Spinal cord (tissue), 10 donors: ENCODE measurements around the gene SSNA1. TPM values are rescaled to one million over a fixed set of nuclear protein-coding genes. Genes with fewer than 3 reads are reported as not detected.

ENCODE experiments used
- DNase-seq, 6 donors: peaks; one replicate each; pipeline versions ENCODE4 v3.0.0 to v3.0.0-alpha.2; 2013 to 2015; ENCODE audit warnings: low spot score in 6 of 6, low read depth in 4 of 6
- H3K27ac ChIP-seq: one replicate; pipeline ENCODE4 v1.5.1; 2013; ENCODE audit warnings: low read depth, low read length, control low read depth
- H3K27me3 ChIP-seq: one replicate; pipeline ENCODE4 v1.6.1; 2013; ENCODE audit warnings: low read length; ENCODE audit not compliant: control insufficient read depth, insufficient read depth
- H3K36me3 ChIP-seq: one replicate; pipeline ENCODE4 v1.6.1; 2013; ENCODE audit warnings: low read length; ENCODE audit not compliant: control insufficient read depth, insufficient read depth
- H3K4me1 ChIP-seq: one replicate; pipeline ENCODE4 v1.6.1; 2013; ENCODE audit warnings: low read length; ENCODE audit not compliant: control insufficient read depth, insufficient read depth
- H3K4me3 ChIP-seq: one replicate; pipeline ENCODE4 v1.5.1; 2013; ENCODE audit warnings: low read depth, low read length, control low read depth
- H3K9me3 ChIP-seq: one replicate; pipeline ENCODE4 v1.6.1; 2013; ENCODE audit warnings: low read length; ENCODE audit not compliant: control insufficient read depth, insufficient read depth
- WGBS: methylation state at CpG from one replicate; pipeline ENCODE4 v1.1.5; 2013; ENCODE audit warnings: missing lambda C conversion rate; ENCODE audit not compliant: insufficient coverage; 5-methylcytosine and 5-hydroxymethylcytosine counted together
- polyA plus RNA-seq, 2 donors: library from polyadenylated mRNA; unstranded; fragments of 120-200 nt; gene quantifications; one replicate each; pipeline ENCODE4 v1.2.1, GENCODE V29; 2013; ENCODE audit not compliant: insufficient read length in 2 of 2
- total RNA-seq, 2 donors: library from RNA; depleted of rRNA in 1 of 2; stranded (reverse); fragments of 120-200 nt in 1 of 2; fragments of >200 nt in 1 of 2; gene quantifications; one replicate each; pipeline versions ENCODE4 v1.2.3 to v1.2.4, GENCODE V29; 2013 to 2014
- donor health status: healthy.

SSNA1 gene
- total and polyA plus RNA-seq, 4 donors: 28.1 to 66.9 (median 58.8) TPM

GRCh38 chr9:137168573-137168903 is 19.9 kb upstream of the SSNA1 start:
- Histone ChIP-seq H3K27ac (no peak overlapping the region), H3K27me3 (peaks cover 45% of the 10 kb centered on the region), H3K4me1 (peaks cover 25% of the 10 kb centered on the region), H3K4me3 (no peak overlapping the region), H3K9me3 (no peaks in the 10 kb centered on the region), H3K36me3 (peaks cover 35% of the 10 kb centered on the region)
- peak in 3 of 6 donors; percentile 19 to 86 (median 58) for DNase-seq
- under 1% methylated on average over 36 of the region's 36 CpGs for WGBS

GRCh38 chr9:137168904-137169856 is 19.3 kb upstream of the SSNA1 start:
- peak in 4 of 6 donors; percentile 48 to 93 (median 72) for DNase-seq
- Histone ChIP-seq H3K27me3 (peaks cover 39% of the 10 kb centered on the region), H3K9me3 (no peaks in the 10 kb centered on the region), H3K36me3 (peaks cover 31% of the 10 kb centered on the region), H3K27ac (no peak overlapping the region), H3K4me3 (no peak overlapping the region), H3K4me1 (peaks cover 25% of the 10 kb centered on the region)
- under 1% methylated on average over 124 of the region's 124 CpGs for WGBS

GRCh38 chr9:137169896-137170358 is 18.5 kb upstream of the SSNA1 start, which contains the start of gene LRRC26:
Gene LRRC26, minus strand, starts transcription at chr9:137170051. Its CDS starts 108 bp downstream, at chr9:137169943.
- Histone ChIP-seq H3K27ac (no peak within 1 kb of the TSS), H3K4me1 (peaks cover 25% of the 10 kb centered on the region), H3K36me3 (peaks cover 29% of the 10 kb centered on the region), H3K27me3 (peaks cover 31% of the 10 kb centered on the region), H3K4me3 (no peak within 1 kb of the TSS), H3K9me3 (no peaks in the 10 kb centered on the region)
- WGBS: 7% methylated on average over 40 of the region's 41 CpGs
- DNase-seq: no peak

GRCh38 chr9:137170486-137171148 is 17.9 kb upstream of the SSNA1 start:
- peaks cover 29% of the 10 kb centered on the region for H3K36me3 ChIP-seq
- peaks cover 29% of the 10 kb centered on the region for H3K4me1 ChIP-seq
- H3K4me3 ChIP-seq: no peak overlapping the region
- no peak for DNase-seq
- WGBS: 51% methylated on average over 7 of the region's 14 CpGs
- peaks cover 27% of the 10 kb centered on the region for H3K27me3 ChIP-seq
- no peaks in the 10 kb centered on the region for H3K9me3 ChIP-seq
- no peak overlapping the region for H3K27ac ChIP-seq

- Histone ChIP-seq H3K27me3 (peaks cover 22% of the 10 kb centered on the region), H3K27ac (no peak overlapping the region)
These were observed 17.2 kb upstream of the SSNA1 start for GRCh38 chr9:137171149-137171900.

GRCh38 chr9:137172901-137173795 is 15.3 kb upstream of the SSNA1 start:
- peaks cover 15% of the 10 kb centered on the region for H3K4me1 ChIP-seq
- 83% methylated on average over 20 of the region's 21 CpGs for WGBS

More at GRCh38 chr9:137171149-137171900, 17.2 kb upstream of the SSNA1 start:
- Histone ChIP-seq H3K36me3 (peaks cover 28% of the 10 kb centered on the region), H3K9me3 (no peaks in the 10 kb centered on the region), H3K4me3 (no peak overlapping the region), H3K4me1 (peaks cover 27% of the 10 kb centered on the region)
- WGBS: 84% methylated on average over 22 of the region's 22 CpGs
- no peak for DNase-seq

GRCh38 chr9:137173796-137174664 is 14.4 kb upstream of the SSNA1 start:
- peaks cover 13% of the 10 kb centered on the region for H3K4me1 ChIP-seq
- H3K27me3 ChIP-seq: peaks cover 8% of the 10 kb centered on the region
- DNase-seq: no peak
- H3K4me3 ChIP-seq: no peak overlapping the region
- peaks cover 50% of the 10 kb centered on the region for H3K36me3 ChIP-seq
- no peak overlapping the region for H3K27ac ChIP-seq
- 80% methylated on average over 45 of the region's 45 CpGs for WGBS
- no peaks in the 10 kb centered on the region for H3K9me3 ChIP-seq

More at GRCh38 chr9:137172901-137173795, 15.3 kb upstream of the SSNA1 start:
- Histone ChIP-seq H3K9me3 (no peaks in the 10 kb centered on the region), H3K27me3 (peaks cover 12% of the 10 kb centered on the region), H3K4me3 (no peak overlapping the region), H3K36me3 (peaks cover 41% of the 10 kb centered on the region), H3K27ac (no peak overlapping the region)
- DNase-seq: no peak

GRCh38 chr9:137174722-137175293 is 13.7 kb upstream of the SSNA1 start:
- H3K27me3 ChIP-seq: peaks cover 8% of the 10 kb centered on the region
- H3K27ac ChIP-seq: no peak overlapping the region
- H3K4me1 ChIP-seq: peaks cover 13% of the 10 kb centered on the region
- H3K4me3 ChIP-seq: no peak overlapping the region
- 31% methylated on average over 33 of the region's 34 CpGs for WGBS
- H3K9me3 ChIP-seq: no peaks in the 10 kb centered on the region
- DNase-seq: no peak
- H3K36me3 ChIP-seq: peaks cover 57% of the 10 kb centered on the region
